GM19455 (cell line): ENCODE data around the gene TRAP1.

Experiments used
- ATAC-seq: cut with Tn5 transposase; IDR thresholded peaks from one replicate; pipeline ENCODE4 v1.9.1; 2021; ENCODE audit not compliant: unreplicated experiment

TRAP1 gene

GRCh38 chr16:3737181-3737580, 19.9 kb upstream of the TRAP1 start:
- no peak for ATAC-seq

GRCh38 chr16:3736116-3736515, 18.8 kb upstream of the TRAP1 start:
- no peak for ATAC-seq

- no peak for ATAC-seq
Observed at GRCh38 chr16:3735541-3735940, 18.2 kb upstream of the TRAP1 start.

GRCh38 chr16:3734758-3735221, 17.5 kb upstream of the TRAP1 start:
- no peak for ATAC-seq

GRCh38 chr16:3734084-3734757, 16.9 kb upstream of the TRAP1 start:
- no peak for ATAC-seq

GRCh38 chr16:3732171-3732570, 14.8 kb upstream of the TRAP1 start:
- no peak for ATAC-seq

- ATAC-seq: no peak
Observed at GRCh38 chr16:3731126-3731935, 14.0 kb upstream of the TRAP1 start.

- no peak for ATAC-seq
Observed at GRCh38 chr16:3730161-3731125, 13.1 kb upstream of the TRAP1 start.

GRCh38 chr16:3729161-3730112, 12.1 kb upstream of the TRAP1 start:
- ATAC-seq: no peak

GRCh38 chr16:3728424-3729160, 11.3 kb upstream of the TRAP1 start:
- ATAC-seq: no peak

GRCh38 chr16:3727806-3728381, 10.6 kb upstream of the TRAP1 start:
- no peak for ATAC-seq

- no peak for ATAC-seq
Observed at GRCh38 chr16:3726021-3726687, 8.8 kb upstream of the TRAP1 start.

- no peak for ATAC-seq
Observed at GRCh38 chr16:3725276-3725675, 8.0 kb upstream of the TRAP1 start.

GRCh38 chr16:3722508-3722907, 5.2 kb upstream of the TRAP1 start:
- no peak for ATAC-seq

- ATAC-seq: no peak
Observed at GRCh38 chr16:3720418-3720817, 3.1 kb upstream of the TRAP1 start.

GRCh38 chr16:3718628-3719027, 1.3 kb upstream of the TRAP1 start:
- no peak for ATAC-seq

GRCh38 chr16:3718019-3718391, 681 bp upstream of the TRAP1 start:
- no peak for ATAC-seq

GRCh38 chr16:3716831-3717234, 491 bp downstream of the TRAP1 start:
- ATAC-seq: peak; percentile 32

- ATAC-seq: no peak
Observed at GRCh38 chr16:3715430-3715829, 1.9 kb downstream of the TRAP1 start.
